HG02571 (cell line): ENCODE measurements around the gene WDFY4.

Source experiments
- ATAC-seq: cut with Tn5 transposase; IDR thresholded peaks from one replicate; pipeline ENCODE4 v1.9.1; 2021; ENCODE audit warnings: mild to moderate bottlenecking, moderate library complexity; ENCODE audit not compliant: unreplicated experiment

WDFY4 gene

GRCh38 chr10:48811461-48811860 is 126.8 kb downstream of the WDFY4 start:
- ATAC-seq = no peak

GRCh38 chr10:48811917-48812316 is 127.2 kb downstream of the WDFY4 start:
- ATAC-seq = no peak

GRCh38 chr10:48813291-48813690 is 128.6 kb downstream of the WDFY4 start:
- ATAC-seq = no peak

- ATAC-seq = no peak
Observed at GRCh38 chr10:48813825-48814224, 129.2 kb downstream of the WDFY4 start.

GRCh38 chr10:48814933-48815332 is 130.3 kb downstream of the WDFY4 start:
- ATAC-seq = no peak

- ATAC-seq = no peak
Observed at GRCh38 chr10:48817141-48817540, 132.5 kb downstream of the WDFY4 start.

GRCh38 chr10:48818081-48818480 is 133.4 kb downstream of the WDFY4 start:
- no peak for ATAC-seq

GRCh38 chr10:48818861-48819520 is 134.3 kb downstream of the WDFY4 start:
- no peak for ATAC-seq

GRCh38 chr10:48819783-48820182 is 135.1 kb downstream of the WDFY4 start:
- no peak for ATAC-seq

- ATAC-seq = no peak
Observed at GRCh38 chr10:48820231-48820630, 135.6 kb downstream of the WDFY4 start.

- no peak for ATAC-seq
Observed at GRCh38 chr10:48820699-48821098, 136.0 kb downstream of the WDFY4 start.

GRCh38 chr10:48821111-48821510 is 136.4 kb downstream of the WDFY4 start:
- ATAC-seq = no peak

GRCh38 chr10:48821692-48822091 is 137.0 kb downstream of the WDFY4 start:
- ATAC-seq = no peak

- ATAC-seq = no peak
Observed at GRCh38 chr10:48833674-48834073, 149.0 kb downstream of the WDFY4 start.

GRCh38 chr10:48834189-48834965 is 149.7 kb downstream of the WDFY4 start:
- no peak for ATAC-seq

- no peak for ATAC-seq
Observed at GRCh38 chr10:48835781-48836180, 151.1 kb downstream of the WDFY4 start.

GRCh38 chr10:48836605-48837004 is 151.9 kb downstream of the WDFY4 start:
- no peak for ATAC-seq

- ATAC-seq = no peak
Observed at GRCh38 chr10:48838834-48839233, 154.2 kb downstream of the WDFY4 start.

- ATAC-seq = no peak
Observed at GRCh38 chr10:48839809-48840679, 155.4 kb downstream of the WDFY4 start.

- no peak for ATAC-seq
Observed at GRCh38 chr10:48842231-48842630, 157.6 kb downstream of the WDFY4 start.

- ATAC-seq = no peak
Observed at GRCh38 chr10:48843198-48843597, 158.5 kb downstream of the WDFY4 start.

- no peak for ATAC-seq
Observed at GRCh38 chr10:48844616-48845015, 159.9 kb downstream of the WDFY4 start.
